Keratinocyte (primary cell): ENCODE data around the gene FGF4. TPM values are rescaled to one million over a fixed set of nuclear protein-coding genes. Genes with fewer than 3 reads are reported as not detected.

ENCODE experiments used
- DNase-seq: peaks from one replicate; pipeline ENCODE4 v3.0.0-alpha.2; 2011; ENCODE audit warnings: low read depth, missing footprints, low spot score
- FAIRE-seq: peaks from 2 replicates; lab custom pipeline; 2011; peaks lifted over from hg19 to GRCh38; lab: Jason Lieb, UNC
- H2AFZ ChIP-seq: 2 replicates; pipeline ENCODE4 v1.6.0; 2012; ENCODE audit warnings: low read length, control low read depth, inconsistent platforms; ENCODE audit not compliant: control insufficient read depth
- H3K27ac ChIP-seq: 2 replicates; pipeline ENCODE4 v1.5.1; 2011; ENCODE audit warnings: low read length; ENCODE audit not compliant: control insufficient read depth, insufficient read depth
- H3K27me3 ChIP-seq: 3 replicates; pipeline ENCODE4 v1.6.0; 2011; ENCODE audit warnings: low read length; ENCODE audit not compliant: control insufficient read depth, insufficient read depth; ENCODE audit errors: extremely low read depth
- H3K36me3 ChIP-seq, 2 experiments: 2 replicates in 1 of 2; 3 replicates in 1 of 2; pipeline ENCODE4 v1.5.1; 2011; ENCODE audit warnings: low read length in 2 of 2, mild to moderate bottlenecking in 1 of 2; ENCODE audit not compliant: control insufficient read depth in 2 of 2, insufficient read depth in 2 of 2; ENCODE audit errors: extremely low read depth in 1 of 2
- H3K4me1 ChIP-seq: 3 replicates; pipeline ENCODE4 v1.5.1; 2011; ENCODE audit warnings: low read length; ENCODE audit not compliant: control insufficient read depth, insufficient read depth; ENCODE audit errors: extremely low read depth
- H3K4me2 ChIP-seq: 3 replicates; pipeline ENCODE4 v1.6.0; 2011; ENCODE audit warnings: low read depth, low read length; ENCODE audit not compliant: control insufficient read depth, insufficient read depth; ENCODE audit errors: extremely low read depth
- H3K4me3 ChIP-seq, 3 experiments: fragments of 200-600 bp in 1 of 3; sonication (generic) in 1 of 3; 2 replicates in 2 of 3; 3 replicates in 1 of 3; pipeline ENCODE4 v1.5.1; 2011 to 2016; ENCODE audit warnings: low read length in 3 of 3, mild to moderate bottlenecking in 3 of 3, control low read depth in 2 of 3, inconsistent platforms in 1 of 3, low read depth in 1 of 3, mixed read lengths in 1 of 3, mixed run types in 1 of 3, moderate library complexity in 1 of 3; ENCODE audit not compliant: control insufficient read depth in 2 of 3, insufficient read depth in 2 of 3; ENCODE audit errors: extremely low read depth in 1 of 3
- H3K79me2 ChIP-seq: 2 replicates; pipeline ENCODE4 v1.6.0; 2012; ENCODE audit warnings: low read length; ENCODE audit not compliant: control insufficient read depth, insufficient read depth
- H3K9ac ChIP-seq: 3 replicates; pipeline ENCODE4 v1.6.0; 2011; ENCODE audit warnings: low read length; ENCODE audit not compliant: control insufficient read depth, insufficient read depth; ENCODE audit errors: extremely low read depth
- H3K9me1 ChIP-seq: 3 replicates; pipeline ENCODE4 v1.6.0; 2011; ENCODE audit warnings: low read length; ENCODE audit not compliant: control insufficient read depth, insufficient read depth; ENCODE audit errors: extremely low read depth
- H3K9me3 ChIP-seq: 2 replicates; pipeline ENCODE4 v1.5.1; 2012; ENCODE audit warnings: low read depth, low read length; ENCODE audit not compliant: control insufficient read depth
- H4K20me1 ChIP-seq: 3 replicates; pipeline ENCODE4 v1.6.0; 2011; ENCODE audit warnings: low read length; ENCODE audit not compliant: control insufficient read depth, insufficient read depth; ENCODE audit errors: extremely low read depth
- EZH2 ChIP-seq: IDR thresholded peaks from one replicate; pipeline ENCODE4 v1.6.1; 2012; ENCODE audit warnings: inconsistent platforms, mild to moderate bottlenecking, low read length, moderate library complexity
- dilution Hi-C: fragments of 300-500 bp; cut with MboI; formaldehyde crosslinking; loops from one replicate; pipeline ENCODE4 v1.7.0; 2020; ENCODE audit warnings: low sequenced_read_pairs; ENCODE audit not compliant: extremely low pct_ligation_motif_present
- polyA plus RNA-seq, 5 experiments: library from polyadenylated mRNA; depleted of rRNA in 3 of 5; stranded (reverse) in 3 of 5; stranded (forward) in 1 of 5; unstranded in 1 of 5; fragments of >200 nt; gene quantifications; 1 replicate in 1 of 5; 2 replicates in 3 of 5; 3 replicates in 1 of 5; pipeline versions ENCODE4 v1.2.1 to v1.2.3, GENCODE V29; 2011 to 2012; ENCODE audit warnings: missing spikeins in 2 of 5, low read depth in 1 of 5, low replicate concordance in 1 of 5
- TF ChIP-seq, protein P1 (sequence below), 3 experiments: IDR thresholded peaks in 1 of 3; conservative IDR thresholded peaks in 1 of 3; optimal IDR thresholded peaks in 1 of 3; 2 replicates in 2 of 3; 3 replicates in 1 of 3; pipeline versions ENCODE3 to v1.5.1; 2011; ENCODE audit warnings: low read length in 3 of 3, mild to moderate bottlenecking in 3 of 3, moderate library complexity in 2 of 3, control low read depth in 1 of 3, inconsistent platforms in 1 of 3; ENCODE audit not compliant: insufficient read depth in 2 of 3; ENCODE audit errors: extremely low read depth in 1 of 3

The FGF4 gene
- polyA plus RNA-seq, 1 donor (not counting 4 experiments of a cell fraction or from before 2014, with no cell fraction given), result not detected

DNA sequence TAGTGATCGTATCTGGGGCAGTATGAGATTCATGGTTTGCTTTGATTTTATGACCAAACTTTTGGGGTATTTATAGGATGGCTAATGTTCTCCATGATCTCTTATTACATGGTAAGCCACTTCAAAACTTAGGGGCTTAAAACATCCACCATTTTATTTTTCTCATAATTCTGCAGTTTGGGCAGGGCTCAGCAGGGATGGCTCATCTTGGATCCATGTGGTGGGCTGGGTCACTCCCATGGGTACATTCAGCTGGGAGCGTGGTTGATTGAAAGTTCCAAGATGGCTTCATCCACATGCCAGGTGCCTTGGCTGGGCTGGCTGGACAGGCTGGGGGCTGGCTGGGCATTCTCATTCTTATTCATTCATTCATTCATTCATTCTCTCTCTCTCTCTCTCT is 40.8 kb downstream of the FGF4 start:
- Histone ChIP-seq H3K4me1 (no peaks in the 10 kb centered on the region), H3K36me3 (no peaks in the 10 kb centered on the region), H3K9me3 (peaks cover 2% of the 10 kb centered on the region), H3K27me3 (peaks cover 6% of the 10 kb centered on the region), H3K4me3 (no peak overlapping the region), H3K4me2 (no peak overlapping the region), H4K20me1 (no peaks in the 10 kb centered on the region), H3K79me2 (no peaks in the 10 kb centered on the region), H3K27ac (no peak overlapping the region), H2AFZ (no peak overlapping the region), H3K9me1 (no peaks in the 10 kb centered on the region), H3K9ac (no peak overlapping the region)
- dilution Hi-C loops, result no loop called here
- TF ChIP-seq EZH2, result no peak
- TF ChIP-seq, protein P1, sequence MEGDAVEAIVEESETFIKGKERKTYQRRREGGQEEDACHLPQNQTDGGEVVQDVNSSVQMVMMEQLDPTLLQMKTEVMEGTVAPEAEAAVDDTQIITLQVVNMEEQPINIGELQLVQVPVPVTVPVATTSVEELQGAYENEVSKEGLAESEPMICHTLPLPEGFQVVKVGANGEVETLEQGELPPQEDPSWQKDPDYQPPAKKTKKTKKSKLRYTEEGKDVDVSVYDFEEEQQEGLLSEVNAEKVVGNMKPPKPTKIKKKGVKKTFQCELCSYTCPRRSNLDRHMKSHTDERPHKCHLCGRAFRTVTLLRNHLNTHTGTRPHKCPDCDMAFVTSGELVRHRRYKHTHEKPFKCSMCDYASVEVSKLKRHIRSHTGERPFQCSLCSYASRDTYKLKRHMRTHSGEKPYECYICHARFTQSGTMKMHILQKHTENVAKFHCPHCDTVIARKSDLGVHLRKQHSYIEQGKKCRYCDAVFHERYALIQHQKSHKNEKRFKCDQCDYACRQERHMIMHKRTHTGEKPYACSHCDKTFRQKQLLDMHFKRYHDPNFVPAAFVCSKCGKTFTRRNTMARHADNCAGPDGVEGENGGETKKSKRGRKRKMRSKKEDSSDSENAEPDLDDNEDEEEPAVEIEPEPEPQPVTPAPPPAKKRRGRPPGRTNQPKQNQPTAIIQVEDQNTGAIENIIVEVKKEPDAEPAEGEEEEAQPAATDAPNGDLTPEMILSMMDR (optimal IDR thresholded peaks at IDR 0.05 in 1 of 3, IDR thresholded peaks at IDR 0.05 in 1 of 3, conservative IDR thresholded peaks at IDR 0.05 in 1 of 3; ENCODE audit: extremely low read depth in 1 of 3, insufficient read depth in 2 of 3, low read length in 3 of 3), result no peak
- FAIRE-seq (no peak), DNase-seq (no peak)

DNA sequence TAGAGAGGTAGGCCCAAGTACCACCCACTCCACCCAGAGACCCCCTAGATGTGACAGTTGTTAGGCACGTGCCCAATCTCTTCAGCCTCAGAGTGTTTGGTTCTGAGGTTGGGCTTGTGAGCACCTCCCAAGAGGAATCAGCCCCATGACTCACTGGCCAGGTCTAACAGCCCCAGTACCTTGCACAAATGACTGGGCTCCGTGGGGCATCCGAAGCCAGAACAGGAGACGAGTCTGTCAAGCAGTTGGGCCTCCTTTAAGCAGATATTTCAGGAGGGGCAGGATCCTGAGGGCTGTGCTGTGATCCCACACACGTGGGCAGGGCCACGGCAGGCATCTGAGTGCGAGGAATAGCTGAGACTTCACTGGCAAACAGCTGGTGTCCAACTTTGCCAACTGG is 42.2 kb downstream of the FGF4 start:
- FAIRE-seq (no peak), DNase-seq (no peak)
- Histone ChIP-seq H3K27me3 (peaks cover 6% of the 10 kb centered on the region), H3K79me2 (no peaks in the 10 kb centered on the region), H2AFZ (no peak overlapping the region), H3K9ac (no peak overlapping the region), H3K36me3 (no peaks in the 10 kb centered on the region), H3K4me3 (no peak overlapping the region), H3K27ac (no peak overlapping the region), H3K4me2 (no peak overlapping the region), H3K9me1 (no peaks in the 10 kb centered on the region), H4K20me1 (no peaks in the 10 kb centered on the region), H3K4me1 (no peaks in the 10 kb centered on the region), H3K9me3 (no peaks in the 10 kb centered on the region)
- dilution Hi-C loops, result no loop called here
- TF ChIP-seq EZH2, result no peak
- TF ChIP-seq, protein P1 (optimal IDR thresholded peaks at IDR 0.05 in 1 of 3, IDR thresholded peaks at IDR 0.05 in 1 of 3, conservative IDR thresholded peaks at IDR 0.05 in 1 of 3; ENCODE audit: extremely low read depth in 1 of 3, insufficient read depth in 2 of 3, low read length in 3 of 3), result no peak
